ENCODE results near the gene RIMKLA.

Gene RIMKLA

DNA sequence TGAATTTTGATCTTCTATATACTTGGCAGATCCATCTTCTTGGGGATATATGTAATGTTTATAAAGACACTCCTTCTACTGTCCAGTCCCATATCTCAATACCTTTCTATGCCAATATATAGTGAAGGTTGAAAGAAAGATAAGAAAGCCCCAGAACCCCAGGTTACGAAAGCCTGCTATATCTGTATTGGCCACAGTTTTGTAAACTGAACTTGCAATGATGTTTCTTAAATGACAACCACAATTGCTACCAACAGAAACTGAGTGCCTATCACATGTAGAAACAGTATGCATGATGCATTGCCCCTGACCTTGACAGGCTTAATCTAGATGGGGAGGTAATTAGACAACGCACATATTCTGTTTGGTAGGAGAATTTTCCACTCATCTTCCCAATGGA, 7.8 kb upstream of the RIMKLA start:
- no peak for DNase-seq

DNA sequence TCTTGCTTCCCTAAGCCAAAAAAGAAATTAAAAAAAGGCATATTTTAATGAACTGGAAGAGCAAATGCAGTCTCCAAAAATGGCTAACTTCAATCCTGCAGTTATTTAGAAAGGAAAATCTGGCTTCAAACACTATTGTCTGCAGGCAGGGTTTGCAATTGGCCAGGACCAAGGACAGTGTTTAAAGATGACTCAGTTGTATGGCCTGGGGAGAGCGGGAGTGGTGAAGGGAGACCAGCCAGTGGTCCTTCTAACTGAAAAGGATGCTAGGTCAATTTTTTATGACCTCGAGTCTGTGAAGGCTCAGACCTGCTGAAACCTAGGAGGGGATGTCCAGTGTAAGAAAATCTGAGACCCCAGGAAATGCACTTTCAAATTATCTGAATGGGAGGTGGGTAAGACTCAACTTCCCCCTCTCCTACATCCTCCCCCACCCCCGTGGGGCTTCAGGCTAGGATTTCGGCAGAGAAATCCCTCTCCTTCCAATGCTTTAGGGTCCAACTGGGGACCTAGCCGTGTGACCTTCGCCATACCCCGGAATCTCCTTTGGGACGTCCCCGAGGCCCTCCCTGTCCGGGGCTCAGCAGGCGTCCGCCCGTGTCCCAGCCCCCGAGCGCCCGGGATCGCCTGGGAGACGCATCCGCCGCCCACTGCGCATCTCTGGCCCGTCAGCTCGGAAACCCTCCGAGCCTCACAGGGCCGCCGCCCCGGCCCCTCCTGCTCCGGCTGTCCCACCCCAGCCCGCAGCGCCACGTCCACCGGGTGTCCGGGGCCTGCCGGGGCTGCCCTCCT, 602 bp upstream of the RIMKLA start:
- DNase-seq, result no peak

- no peak for DNase-seq
These were observed 685 bp downstream of the RIMKLA start for GRCh38 chr1:42381280-42381673.

DNA sequence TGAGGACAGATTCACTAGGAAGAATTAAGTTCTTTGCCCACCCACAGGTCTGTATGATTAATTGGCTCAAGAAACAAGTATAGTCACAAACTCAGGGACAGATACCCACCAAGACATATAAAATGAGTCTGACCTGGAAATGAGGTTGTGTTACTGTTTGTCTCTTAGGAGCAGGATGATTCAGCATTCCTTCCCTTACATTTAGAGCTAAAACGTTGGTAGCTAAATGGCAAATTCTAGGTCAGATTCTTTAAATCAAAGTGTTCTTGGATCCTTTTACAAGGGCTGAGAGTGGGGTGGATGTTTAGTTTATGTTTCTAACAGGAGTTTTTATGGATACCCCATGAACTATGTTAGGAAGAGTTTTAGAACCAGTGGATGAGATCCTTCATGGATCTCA, 4.7 kb downstream of the RIMKLA start:
- DNase-seq, result no peak

- DNase-seq, result no peak
These were observed 5.5 kb downstream of the RIMKLA start for GRCh38 chr1:42386051-42386450.

DNA sequence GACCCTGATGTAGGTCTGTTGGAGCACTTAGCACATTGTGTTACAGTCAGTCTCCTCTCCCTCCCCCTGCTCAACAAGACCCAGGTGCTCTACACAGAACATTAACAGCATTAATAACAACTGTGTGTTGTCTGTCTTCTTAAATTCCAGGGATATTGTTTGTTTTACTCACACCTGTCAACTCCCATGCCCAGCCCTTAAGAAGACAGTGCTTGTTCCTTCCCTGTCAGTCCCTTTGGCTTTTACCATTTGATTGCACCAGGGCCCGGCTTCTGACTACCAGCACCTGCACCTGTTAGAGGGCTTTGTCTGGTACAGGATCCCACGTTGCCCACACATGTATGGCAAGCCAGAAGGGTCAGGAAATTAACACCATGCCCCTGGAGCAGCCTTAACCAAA, 11.7 kb downstream of the RIMKLA start:
- DNase-seq, result no peak

- DNase-seq, result no peak
These were observed 12.6 kb downstream of the RIMKLA start for GRCh38 chr1:42392967-42393848.

DNA sequence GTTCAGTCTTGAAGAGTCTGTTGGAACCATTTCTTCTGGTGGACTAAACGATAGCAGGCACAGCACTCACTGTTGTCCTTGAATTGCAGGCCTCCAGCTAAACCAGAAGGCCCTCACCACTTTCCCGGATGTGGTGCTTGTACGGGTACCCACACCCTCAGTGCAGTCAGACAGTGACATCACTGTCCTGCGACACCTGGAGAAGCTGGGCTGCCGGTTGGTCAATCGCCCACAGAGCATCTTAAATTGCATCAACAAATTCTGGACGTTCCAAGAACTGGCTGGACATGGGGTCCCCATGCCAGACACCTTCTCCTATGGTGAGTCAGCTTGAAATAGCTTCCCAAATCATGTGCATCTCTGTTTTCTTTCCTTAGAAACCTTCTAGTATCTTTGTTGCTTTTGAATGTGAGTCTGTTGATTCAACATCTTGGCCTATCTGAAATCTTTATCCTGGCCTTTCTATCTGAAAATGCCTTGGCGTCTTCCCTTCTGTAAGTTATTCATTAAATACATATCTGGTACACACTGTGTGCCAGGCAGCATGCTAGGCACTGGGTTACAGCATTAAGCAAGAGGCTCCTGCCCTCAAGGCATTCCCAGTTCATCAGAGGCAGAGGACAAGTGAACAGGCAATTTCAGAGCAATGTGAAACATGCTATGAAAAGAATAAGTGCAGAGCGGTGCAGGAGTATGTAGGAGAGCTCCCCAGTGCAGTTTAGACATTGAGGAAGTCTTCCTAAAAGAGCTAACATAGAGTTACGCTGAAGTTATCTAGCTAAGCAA, 18.9 kb downstream of the RIMKLA start:
- DNase-seq, result no peak

DNA sequence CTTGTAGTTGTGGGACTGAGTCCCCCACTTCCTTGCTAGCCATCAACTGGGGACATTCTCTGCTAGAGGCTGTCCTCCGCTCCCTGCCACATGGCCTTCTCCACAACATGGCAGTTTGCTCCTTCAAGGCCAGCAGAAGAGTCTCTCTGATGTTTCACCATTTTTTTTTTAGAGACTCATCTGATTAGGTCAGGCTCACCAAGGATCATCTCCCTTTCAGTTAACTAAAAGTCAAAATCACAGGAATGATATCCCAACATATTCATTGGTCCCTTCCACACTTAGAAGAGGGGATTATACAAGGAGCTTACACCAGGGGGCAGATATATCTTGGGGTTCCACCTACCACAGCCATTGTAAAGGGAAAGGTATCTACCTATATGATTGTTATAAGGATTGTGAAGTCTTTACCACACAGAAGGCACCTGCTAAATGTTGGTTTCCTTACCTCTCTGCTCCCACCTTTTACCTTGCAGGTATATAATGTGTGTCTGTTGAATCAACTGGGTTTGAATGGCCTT, 23.3 kb downstream of the RIMKLA start:
- DNase-seq, result no peak

- no peak for DNase-seq
These were observed 34.2 kb downstream of the RIMKLA start for GRCh38 chr1:42414551-42415496.

- DNase-seq, result no peak
These were observed 36.6 kb downstream of the RIMKLA start for GRCh38 chr1:42417166-42417565.

DNA sequence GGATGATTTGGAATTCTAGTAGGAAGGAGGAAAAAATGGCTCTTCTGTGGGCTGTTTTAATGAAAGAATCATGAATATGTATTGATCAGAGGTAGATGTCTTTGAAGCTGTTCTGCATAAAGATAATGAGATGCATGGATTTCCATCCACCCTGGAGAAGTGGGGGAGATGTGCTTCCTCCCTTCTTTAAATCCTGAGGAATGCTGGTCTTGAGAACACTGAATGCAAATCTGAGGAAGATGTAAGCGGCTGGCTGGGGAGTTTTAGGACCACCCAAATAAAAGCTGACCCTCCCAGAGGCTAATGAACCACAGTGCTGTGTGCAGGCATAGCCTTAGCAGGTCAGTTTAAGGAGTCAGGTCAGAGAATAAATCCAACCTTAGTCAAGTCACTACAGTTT, 37.9 kb downstream of the RIMKLA start:
- DNase-seq, result no peak

GRCh38 chr1:42419126-42419821, 38.7 kb downstream of the RIMKLA start:
- no peak for DNase-seq

- no peak for DNase-seq
These were observed 39.5 kb downstream of the RIMKLA start for GRCh38 chr1:42420121-42420520.

- DNase-seq, result no peak
These were observed 40.5 kb downstream of the RIMKLA start for GRCh38 chr1:42420911-42421585.

DNA sequence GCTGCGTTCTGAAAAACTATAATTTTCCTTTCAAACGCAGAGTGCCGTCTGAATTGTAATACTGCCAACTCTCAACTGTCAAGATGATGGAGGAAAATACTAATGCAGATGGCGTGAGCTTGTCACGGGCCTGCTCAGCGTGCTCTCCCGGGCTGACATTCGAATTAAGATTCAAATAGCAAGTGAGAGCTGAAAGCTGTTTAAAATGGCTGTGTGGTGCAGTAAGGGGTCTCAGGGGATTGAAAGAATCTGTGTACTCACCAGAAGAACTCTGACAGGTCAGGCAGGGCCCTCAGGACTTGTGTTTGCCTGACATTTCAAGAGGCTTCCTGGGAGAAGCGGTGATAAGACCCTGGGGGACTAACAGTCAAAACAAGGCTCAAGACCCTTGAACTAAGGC, 42.1 kb downstream of the RIMKLA start:
- no peak for DNase-seq

GRCh38 chr1:42423681-42424080, 43.1 kb downstream of the RIMKLA start:
- DNase-seq, result no peak

DNA sequence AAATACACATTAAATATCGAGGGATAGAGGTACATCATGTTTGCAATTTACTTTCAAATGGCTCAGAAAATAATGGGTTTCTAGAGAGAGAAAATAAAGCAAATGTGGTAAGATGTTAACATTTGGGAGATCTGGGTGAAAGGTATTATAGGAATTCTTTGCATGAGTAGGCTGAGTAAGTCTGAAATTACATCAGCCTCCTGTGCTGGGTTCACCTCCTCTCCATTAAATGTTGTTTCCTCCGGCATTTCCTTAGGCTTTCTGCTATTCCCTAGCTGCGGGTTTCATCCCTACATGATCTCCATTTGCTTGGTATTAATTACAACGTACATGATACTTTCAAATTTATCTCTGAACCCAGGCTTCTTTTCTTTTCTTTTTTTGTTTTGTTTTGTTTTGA, 43.6 kb downstream of the RIMKLA start:
- no peak for DNase-seq

DNA sequence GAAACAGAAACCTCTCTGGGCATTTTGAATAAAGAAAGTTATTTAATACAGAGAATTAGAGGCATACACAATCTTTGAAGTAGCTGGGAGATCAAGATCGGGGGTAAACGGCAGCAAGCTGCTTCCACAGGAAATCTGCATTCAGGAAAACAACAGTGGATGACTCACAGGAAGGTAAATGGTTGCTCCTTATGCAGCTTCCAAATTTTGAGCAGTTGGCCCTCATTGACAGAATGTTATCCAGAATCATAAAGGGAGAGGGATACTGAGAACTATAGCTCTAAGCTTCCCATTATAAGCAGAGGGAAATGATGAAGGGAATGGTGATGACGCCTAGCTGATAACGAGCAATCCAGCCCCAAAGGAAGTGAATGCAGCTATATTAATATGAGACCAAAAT, 46.6 kb downstream of the RIMKLA start:
- no peak for DNase-seq

DNA sequence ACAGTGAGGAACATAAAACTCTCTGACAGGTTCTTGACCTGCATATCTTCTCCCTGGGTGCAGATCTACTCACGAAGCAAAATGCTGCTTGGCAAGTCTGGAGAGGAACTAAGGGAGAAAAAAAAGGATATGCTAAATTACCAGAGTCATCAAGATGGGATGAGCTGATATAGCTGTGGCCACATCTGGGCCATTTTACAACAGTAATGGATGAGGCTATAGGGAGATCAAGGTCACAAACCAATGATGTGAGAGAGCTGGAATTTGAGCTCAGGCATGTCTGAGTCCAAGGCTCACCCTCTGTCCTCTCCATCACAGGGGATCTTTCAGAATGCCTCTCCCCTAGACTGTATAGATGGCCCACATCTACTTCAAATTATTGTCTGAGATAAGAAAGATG, 49.0 kb downstream of the RIMKLA start:
- no peak for DNase-seq
